GM19351 (cell line): ENCODE data around the gene TNIK.
A peak's percentile ranks its signal among the peaks of the same experiment; 100 is the strongest.

Experiments used
- ATAC-seq: cut with Tn5 transposase; IDR thresholded peaks from one replicate; pipeline ENCODE4 v1.9.1; 2021; ENCODE audit warnings: mild to moderate bottlenecking, moderate library complexity; ENCODE audit not compliant: unreplicated experiment

The TNIK gene

DNA sequence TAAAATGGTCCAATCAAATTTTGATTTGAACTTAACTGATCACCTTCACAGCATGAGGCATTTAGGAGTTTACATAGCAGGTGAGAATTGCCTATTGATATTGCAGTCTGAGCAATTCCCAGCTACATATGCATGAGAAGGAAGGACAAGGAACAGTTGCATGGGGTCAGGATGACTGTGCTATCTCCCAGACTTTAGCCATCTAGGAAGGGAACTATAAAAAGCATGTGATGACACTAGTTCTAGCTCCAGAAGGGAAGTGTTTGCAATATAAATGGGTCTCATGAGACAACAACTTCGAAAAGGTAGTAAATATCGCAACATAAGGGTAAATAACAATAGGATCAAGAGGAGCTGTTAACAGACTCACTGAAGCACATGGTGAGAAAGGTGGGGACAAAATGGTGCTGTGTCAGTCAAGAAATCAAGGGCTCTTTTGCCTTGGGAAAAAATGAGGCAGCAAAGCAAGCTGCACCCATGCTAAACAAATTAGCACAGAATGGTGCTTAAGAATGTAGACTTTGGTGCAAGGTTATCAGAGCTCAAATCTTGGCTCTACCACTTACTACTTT, 343.3 kb downstream of the TNIK start:
- no peak for ATAC-seq

DNA sequence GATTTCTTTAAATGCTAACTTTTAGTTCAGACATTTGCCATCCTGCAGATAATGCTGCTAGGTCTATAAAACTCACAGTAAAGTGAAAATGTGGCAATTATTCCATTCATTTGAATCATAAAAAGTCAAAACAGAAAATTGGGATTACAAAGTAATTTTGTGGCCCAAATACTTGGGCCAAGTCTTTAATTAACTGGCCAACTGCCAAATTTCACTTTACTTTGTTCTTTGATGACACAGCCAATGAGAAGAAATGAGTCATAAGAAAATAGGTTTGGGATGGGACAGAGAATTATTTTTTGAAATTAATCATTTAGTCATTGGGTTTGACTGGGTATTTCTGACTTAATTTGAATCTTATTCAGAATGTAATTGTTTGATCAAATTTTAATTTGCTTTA, 343.8 kb downstream of the TNIK start:
- no peak for ATAC-seq

DNA sequence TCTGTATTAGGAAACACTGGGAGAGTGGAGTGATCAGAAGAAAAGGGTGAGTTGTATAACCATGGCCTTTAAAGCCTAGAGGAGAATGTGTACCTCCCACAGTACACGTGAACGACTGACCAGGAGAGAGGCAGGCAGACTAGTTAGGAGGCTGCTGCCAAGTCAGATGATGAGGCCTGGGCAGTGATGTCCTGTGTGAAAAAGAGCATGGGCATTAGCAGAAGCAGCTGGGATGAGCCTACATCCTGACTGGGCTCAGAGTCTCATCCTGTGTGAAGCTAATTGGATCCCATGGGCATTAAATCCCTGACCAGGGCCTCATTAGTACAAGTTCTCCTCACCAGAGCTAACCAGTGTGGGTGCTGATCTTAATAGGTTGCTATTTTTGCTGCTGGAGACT, 344.5 kb downstream of the TNIK start:
- ATAC-seq: no peak

DNA sequence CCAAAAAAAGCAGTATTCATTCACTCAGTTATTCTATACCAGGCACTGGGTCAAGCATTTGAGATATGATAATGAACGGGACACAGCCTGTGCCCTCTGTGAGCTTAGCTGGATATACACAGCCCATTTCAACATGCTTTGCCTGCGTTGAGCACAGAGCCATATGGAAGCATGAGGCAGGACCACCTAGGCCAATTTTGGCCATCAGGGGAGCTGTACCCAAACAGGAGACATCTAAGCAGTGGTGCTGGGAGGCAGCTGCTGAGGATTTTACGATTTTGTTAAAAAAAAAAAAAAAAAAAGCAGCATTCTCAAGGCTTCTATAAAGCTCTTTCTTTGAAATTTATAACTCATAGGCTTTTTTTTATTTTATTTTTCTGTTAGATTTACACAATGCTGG, 346.5 kb downstream of the TNIK start:
- no peak for ATAC-seq

DNA sequence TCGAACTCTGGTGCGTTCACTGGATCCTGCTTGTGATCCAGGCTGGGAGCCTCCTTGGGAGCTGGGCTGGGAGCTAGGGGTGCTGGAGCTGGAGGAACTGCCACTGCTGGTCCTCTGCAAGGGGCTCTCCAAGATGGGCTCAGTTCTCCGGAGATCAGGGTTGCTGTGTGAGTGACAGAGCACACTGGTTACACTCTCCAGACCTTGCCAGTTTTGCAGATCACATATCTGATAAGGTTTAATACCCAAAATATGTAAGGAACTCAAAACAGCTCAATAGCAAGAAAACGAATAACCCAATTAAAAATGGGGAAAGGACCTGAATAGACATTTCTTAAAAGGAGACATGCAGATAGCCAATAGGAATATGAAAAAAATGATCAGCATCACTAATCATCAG, 349.5 kb downstream of the TNIK start:
- no peak for ATAC-seq

DNA sequence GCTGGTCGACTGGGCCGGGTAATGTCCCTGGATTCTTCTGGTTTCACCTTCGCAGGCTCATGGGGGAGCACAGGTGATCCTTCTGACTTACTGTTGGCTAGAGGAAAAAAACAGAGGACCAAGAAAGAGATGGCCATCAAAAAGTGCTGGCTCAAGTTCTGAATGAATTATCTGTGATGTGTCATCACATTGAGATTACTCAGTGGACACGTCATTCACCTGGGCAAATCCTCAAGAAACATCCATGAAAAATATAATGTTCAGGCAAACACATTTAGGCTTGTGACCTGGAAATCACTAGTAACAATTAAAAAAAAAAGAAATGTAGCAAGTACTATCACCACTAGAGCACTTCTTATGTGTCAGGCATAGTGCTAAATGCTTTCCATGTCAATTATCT, 352.1 kb downstream of the TNIK start:
- no peak for ATAC-seq

DNA sequence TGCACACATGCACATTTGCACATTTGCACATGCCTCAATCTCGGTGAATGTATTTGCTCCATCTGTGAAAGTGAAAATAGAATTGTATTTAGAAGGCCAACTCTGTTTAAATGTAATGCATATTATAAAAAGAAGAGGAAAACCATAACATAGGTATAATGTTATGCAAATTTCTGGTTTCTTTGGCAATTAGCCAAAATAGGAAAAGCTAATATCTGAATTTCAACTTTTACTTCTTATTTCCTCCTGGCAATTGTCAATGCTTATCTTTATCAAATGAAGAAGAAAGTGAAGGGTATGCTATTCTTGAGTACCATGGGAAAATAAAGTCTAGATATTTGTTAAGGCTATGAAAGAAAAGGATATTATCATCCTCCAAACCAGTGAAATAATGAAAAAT, 357.0 kb downstream of the TNIK start:
- ATAC-seq: no peak

DNA sequence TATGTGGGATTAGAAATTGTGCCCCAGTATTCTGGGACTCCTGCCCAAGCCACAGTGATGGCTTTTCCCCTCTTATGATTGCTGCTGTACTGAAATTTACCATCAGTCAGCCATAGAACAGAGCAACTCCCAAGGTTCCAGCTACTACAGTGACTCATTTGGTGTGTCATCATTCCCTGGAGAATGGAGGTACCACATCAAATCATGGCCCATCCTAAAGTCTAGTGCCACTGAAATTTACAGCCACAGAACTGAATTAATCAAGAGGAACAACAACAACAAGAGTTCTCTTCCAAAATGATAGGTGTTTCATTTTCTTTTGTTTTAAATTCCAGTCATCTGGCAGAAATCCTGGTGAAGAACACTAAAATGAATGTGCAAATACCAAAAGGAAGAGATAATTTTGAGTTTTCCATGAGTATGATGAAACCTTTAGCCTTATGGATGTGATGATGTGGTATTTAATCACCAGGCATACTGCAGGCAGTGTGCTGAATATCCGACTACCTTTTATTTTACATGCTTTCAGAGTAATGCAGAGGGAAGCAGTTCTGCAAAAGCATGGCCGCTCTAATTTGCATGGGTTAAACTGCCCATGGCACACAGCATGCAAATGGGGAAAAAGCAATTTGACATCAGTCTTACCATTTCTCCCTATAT, 358.1 kb downstream of the TNIK start:
- no peak for ATAC-seq

DNA sequence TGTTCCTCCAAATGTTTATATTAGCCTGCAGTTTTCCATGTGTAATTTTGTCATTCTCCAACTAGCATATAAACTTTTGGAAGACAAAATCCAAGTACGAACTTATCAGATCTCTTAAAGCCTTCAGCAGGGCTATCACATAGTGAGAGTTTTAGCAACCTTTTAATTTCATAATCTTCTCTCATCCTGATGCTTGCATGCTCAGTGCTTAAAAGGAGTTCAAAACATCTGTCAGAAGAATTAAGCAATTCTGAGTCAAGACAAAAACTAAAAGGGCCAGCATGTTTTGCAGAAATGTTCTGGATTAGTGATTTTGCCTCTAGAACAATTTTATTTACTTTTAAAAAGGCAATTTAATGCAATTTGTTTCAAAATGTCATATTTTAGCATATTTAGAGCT, 360.3 kb downstream of the TNIK start:
- ATAC-seq: no peak

DNA sequence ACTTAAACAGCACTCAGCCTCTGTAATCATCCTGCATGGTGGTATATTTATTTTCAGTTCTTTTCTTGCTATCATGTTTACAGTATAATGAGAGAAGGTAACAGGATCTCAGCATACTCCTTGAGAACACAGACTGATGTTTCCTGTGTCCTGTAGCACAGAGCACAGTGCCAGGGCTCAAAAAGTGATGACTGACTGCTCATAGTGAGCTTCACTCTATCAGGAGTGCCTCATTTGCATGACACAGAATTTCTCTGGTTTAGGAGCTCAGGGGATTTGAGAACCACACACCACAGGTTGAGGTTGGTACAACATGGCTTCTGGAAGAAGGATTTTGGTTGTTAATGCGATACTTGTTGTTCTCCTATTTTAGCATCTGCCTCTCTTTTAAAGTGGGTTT, 365.1 kb downstream of the TNIK start:
- ATAC-seq: peak; percentile 97

DNA sequence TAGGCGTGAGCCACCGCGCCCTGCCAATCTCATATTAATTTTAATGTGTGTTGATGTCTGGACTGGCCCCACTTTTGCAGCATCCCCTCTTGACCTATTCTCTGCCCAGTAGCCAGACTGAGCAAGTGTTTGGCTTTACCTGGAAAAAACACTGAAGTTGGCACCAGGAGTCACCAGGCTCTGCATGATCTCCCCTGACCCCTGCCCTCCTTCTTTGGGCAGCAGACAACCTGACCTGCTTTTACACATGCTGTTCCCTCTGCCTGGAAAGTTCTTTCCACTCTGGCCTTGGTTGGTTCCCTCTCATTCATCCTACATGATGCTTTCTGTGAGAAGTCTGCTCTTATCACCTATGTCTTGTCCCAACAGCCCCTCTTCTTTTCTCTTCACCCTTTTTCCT, 365.8 kb downstream of the TNIK start:
- no peak for ATAC-seq

DNA sequence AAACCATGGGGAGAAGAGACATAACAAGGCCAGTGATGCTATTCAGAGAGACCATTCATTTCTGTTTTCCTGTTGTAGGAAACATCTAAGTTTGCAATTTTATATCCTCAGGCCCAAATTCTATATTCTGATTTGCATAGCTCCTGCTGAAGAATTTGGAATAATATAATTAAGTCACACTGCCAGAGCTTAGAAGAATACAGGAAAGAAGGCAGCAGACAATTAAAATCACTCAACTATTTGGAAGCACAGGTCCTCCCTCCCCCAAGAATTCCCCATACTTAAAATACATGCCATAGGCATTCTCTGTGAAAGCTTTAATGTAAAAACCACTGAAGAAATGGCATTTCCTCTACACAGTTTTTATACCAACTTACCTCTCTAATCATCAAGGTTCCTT, 366.7 kb downstream of the TNIK start:
- no peak for ATAC-seq

DNA sequence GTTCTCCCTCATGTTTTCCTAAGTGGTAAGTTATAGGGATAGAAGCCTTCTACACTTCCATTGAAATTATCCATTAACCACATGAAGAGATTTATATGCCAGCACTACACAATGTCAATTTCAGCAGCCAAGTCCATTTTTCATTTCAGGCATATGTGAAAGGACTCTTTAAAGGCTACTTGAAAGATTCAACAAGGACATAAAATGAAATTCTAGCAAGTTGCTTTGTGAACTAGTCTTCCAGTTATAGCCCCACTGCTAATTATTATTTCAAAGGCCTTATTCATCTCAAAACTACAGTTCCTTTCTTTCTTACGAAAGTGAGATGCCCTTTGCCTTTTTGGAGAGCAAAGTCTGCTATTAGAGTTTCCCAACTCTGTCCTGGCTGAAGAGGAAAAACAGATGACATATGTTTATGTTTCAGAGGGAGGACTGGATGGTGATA, 367.7 kb downstream of the TNIK start:
- ATAC-seq: no peak

DNA sequence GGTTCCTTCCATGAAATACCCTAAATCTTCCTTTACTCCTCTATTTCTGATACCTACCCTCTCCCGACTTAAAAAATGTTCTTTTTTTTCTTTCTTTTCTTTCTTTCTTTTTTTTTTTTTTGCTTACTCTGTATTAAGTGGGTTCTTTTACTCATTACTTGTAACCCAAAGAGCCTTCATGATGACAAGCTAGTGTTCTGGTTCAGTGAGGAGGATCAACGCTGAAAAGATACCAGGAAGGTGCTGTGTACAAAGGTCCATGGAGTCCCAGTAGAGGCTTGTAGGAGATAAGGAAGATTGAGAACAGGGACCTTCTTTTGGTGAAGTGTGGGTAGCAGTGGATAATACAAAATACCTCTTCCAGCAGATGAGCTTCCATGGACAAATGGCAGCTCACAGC, 369.9 kb downstream of the TNIK start:
- no peak for ATAC-seq

DNA sequence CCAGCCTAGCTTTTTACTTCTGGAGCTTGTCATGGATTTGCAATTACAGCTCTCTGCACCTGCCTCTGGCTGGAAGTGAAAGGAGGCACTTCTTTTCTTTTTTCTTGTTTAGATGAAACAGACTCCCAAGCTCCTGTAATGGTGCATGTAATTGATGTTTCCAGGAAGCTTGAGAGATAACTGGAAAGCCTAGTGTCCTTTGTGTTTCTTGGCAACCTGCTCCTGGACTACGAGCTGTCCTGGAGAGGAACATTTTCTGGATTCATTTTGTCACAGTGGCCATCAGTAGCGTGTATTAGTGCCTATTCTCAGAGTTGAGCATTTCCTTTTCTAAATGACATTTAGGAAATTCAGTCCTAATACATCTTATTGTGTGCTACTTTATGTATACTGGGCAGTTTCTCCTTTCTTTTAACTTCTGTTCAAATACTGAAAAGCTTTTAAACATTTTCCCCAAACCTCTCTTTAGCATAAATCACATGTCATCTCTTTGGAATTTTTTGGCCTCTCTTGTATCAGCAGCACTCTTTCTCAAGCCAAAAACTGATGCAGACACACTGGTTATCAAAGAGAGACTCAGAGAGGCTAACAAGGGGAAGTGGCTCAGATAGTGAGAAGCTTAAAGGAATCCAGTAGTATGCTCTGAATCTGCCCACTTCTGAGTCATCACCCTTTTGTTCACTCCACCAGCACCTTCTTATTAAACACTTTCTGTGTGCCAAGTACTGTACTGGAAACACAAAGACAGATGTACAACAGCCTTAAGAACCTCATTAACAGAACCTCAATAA, 371.0 kb downstream of the TNIK start:
- no peak for ATAC-seq

DNA sequence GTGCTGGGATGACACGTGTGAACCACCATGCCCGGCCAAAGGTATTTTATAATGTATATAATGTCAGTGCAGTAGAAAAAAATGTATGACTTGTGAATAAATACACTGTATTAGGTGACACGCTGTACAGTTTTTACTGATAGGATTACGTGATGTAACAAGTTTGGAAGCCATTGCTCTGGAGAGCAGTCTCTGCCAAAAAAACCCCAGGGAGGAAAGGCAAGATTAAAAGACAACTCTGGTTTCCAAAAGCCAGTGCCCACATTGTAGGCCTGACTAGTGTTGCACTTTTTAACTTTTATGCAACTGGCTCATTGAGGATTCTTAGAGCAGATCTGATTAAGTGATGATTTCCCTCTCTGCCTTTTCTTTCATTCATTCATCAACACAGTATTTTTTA, 371.7 kb downstream of the TNIK start:
- ATAC-seq: no peak

DNA sequence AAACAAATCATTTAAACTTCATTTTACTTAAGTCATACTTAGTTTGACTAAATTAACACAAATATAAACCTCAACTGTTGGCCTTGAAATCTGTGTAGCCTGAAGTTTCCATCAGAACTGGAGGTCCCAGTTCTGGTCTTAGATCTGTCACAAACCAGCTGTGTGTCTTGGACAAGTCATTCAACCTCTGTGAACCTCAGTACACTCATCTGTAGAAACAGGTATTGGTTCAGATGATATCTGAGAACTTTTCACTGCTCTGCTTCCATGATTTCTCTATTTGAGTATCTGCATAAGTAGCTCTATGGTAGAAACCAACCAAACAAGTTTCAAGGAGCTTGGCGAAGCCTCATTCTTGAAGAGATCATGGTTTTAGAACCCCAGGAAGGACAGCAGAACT, 373.3 kb downstream of the TNIK start:
- no peak for ATAC-seq

DNA sequence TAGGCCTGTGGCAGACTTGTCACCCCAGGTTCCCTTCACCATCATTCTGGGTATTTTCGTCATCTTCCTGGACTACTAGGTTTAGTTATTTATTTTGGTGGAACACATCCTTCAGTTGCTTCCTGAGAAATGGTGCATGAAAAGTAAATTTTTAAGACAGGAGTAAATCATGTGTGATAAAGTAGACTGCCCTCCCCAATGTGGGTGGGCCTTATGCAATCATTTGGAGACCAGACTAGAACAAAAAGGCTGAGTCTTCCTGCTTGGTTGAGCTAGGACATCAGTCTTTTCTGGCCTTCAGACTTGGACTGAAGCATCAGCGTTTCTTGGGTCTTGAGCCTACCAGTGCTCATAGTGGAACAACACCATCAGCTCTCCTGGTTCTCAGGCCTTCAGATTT, 382.9 kb downstream of the TNIK start:
- no peak for ATAC-seq

DNA sequence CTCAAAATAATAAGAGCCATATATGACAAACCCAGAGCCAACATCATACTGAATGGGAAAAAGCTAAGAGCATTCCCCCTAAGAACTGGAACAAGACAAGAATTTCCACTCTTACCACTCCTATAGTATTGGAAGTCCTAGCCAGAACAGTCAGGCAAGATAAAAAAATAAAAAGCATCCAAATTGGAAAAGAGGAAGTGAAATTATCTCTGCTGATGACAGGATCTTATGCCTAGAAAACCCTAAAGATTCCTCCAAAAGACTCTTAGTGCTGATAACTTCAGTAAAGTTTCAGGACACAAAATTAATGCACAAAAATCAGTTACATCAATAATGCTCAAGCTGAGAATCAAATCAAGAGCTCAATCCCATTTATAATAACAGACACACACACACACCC, 387.8 kb downstream of the TNIK start:
- ATAC-seq: no peak

DNA sequence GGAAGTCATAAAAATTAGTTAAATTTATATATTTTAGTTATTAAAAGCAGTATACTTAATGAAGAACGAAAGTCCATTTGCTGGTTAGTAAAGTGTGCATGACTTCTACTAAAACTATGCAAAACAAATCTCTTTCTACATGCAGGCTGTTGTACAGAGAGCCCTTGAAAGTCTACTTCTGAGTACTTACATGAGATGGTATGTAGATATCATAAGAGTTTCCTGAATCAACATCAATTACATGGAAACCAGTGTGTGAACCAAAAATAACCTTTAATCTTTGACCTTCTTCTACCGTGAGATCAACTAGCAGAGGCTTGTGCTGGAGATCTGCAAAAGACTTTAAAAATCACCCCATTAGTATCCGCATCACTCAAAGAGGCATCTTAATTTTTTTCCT, 391.5 kb downstream of the TNIK start:
- ATAC-seq: no peak

DNA sequence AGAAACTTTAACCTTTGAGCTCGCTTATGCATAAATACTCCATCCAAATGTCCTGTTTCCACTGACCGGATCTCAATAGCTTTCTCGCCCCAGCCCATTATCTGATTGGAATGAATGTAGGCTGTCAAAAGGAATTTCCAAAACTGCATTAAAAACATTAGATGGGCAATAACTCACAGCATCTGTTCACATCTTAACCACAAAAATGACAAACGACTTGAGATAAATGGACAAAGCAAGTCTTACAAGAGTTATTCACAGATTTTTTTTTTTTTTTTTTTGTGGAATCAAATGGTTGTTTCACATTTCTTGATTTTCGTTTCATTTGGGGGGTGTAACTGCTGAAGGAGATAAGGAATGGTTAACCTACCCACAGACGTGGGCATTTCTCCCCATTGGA, 394.0 kb downstream of the TNIK start:
- no peak for ATAC-seq

DNA sequence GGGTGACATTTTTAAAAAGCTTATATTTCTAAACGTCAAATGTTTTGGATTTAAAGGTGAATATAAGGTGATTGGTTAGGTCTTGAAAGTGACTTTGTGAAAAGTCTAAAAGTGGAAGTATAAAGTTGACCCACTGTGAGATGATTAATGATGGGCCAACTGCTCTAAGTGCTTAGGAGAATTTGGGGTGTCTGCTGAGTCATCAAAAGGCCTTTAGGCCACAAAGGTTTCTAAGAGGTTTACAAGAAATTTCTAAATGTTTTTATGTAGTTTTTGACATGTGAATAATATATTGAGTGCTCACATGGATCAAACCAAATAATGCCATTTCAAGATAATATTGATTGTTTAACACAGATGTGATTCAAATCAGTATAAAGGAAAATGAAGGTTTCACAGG, 394.5 kb downstream of the TNIK start:
- no peak for ATAC-seq
